K562 (cell line): ENCODE measurements around the gene HOXD9. TPM values are rescaled to one million over a fixed set of nuclear protein-coding genes. Genes with fewer than 3 reads are reported as not detected.

Experiments used
- ATAC-seq: fragments of 200-7000 bp; cut with Tn5 transposase; 3 replicates; pipeline ENCODE4 v1.9.1; 2020; ENCODE audit warnings: moderate library complexity
- BruUV-seq: library from RNA; stranded (reverse); fragments of 400-500 nt; replicated peaks from 2 replicates; lab custom pipeline; 2021; lab: Mats Ljungman, UMichigan
- CTCF ChIA-PET: fragments of 300-600 bp; formaldehyde crosslinking; extraction: SDS; loops from one replicate; lab custom pipeline; 2021; ENCODE audit warnings: low intra/inter-chr PET ratio; lab: Yijun Ruan, JAX
- POLR2A ChIA-PET: fragments of 300-600, 350-650 bp; sonication (Branson Sonifier 250); formaldehyde crosslinking; extraction: SDS; loops from one replicate; lab custom pipeline; 2021; ENCODE audit warnings: antibody characterized with exemption, inconsistent platforms; lab: Yijun Ruan, JAX
- DNase-seq, 4 experiments: peaks; one replicate each; pipeline versions ENCODE4 v3.0.0 to v3.0.0-alpha.2; 2011 to 2018; ENCODE audit warnings: low spot score in 3 of 4, mixed read lengths in 3 of 4; ENCODE audit errors: extremely low read depth in 1 of 4
- FAIRE-seq: peaks from 2 replicates; lab custom pipeline; 2011; peaks lifted over from hg19 to GRCh38; lab: Jason Lieb, UNC
- H2AFZ ChIP-seq: 2 replicates; pipeline ENCODE4 v1.6.0; 2011; ENCODE audit warnings: low read depth, low read length, control low read depth, inconsistent platforms
- H3K27ac ChIP-seq: fragments of 200-600 bp; 3 replicates; pipeline ENCODE4 v1.8.0; 2011; ENCODE audit warnings: low read depth, mild to moderate bottlenecking, control low read depth, inconsistent platforms, low read length, moderate library complexity, mixed read lengths; ENCODE audit errors: extremely low read depth
- H3K27me3 ChIP-seq, 2 experiments: fragments of 300-600 bp in 1 of 2; 2 replicates in 1 of 2; 3 replicates in 1 of 2; pipeline versions ENCODE4 v1.6.0 to v1.8.0; 2011; ENCODE audit warnings: inconsistent platforms in 2 of 2, low read length in 2 of 2, mild to moderate bottlenecking in 1 of 2, mixed read lengths in 1 of 2, moderate library complexity in 1 of 2; ENCODE audit not compliant: control insufficient read depth in 2 of 2, insufficient read depth in 2 of 2
- H3K36me3 ChIP-seq: fragments of 300-600 bp; 3 replicates; pipeline ENCODE4 v1.8.0; 2011; ENCODE audit warnings: mild to moderate bottlenecking, low read length, inconsistent platforms; ENCODE audit not compliant: control insufficient read depth, insufficient read depth
- H3K4me1 ChIP-seq, 2 experiments: fragments of 200-600 bp in 1 of 2; replicated peaks in 1 of 2; 2 replicates in 1 of 2; 3 replicates in 1 of 2; pipeline versions ENCODE4 v1.5.1 to v1.8.0; 2011; ENCODE audit warnings: inconsistent platforms in 2 of 2, low read length in 2 of 2, mild to moderate bottlenecking in 1 of 2, mixed read lengths in 1 of 2, moderate library complexity in 1 of 2; ENCODE audit not compliant: control insufficient read depth in 2 of 2, insufficient read depth in 2 of 2
- H3K4me2 ChIP-seq: 2 replicates; pipeline ENCODE4 v1.6.1; 2011; ENCODE audit warnings: low read length, control low read depth, inconsistent platforms, mixed read lengths; ENCODE audit not compliant: insufficient read depth
- H3K4me3 ChIP-seq: fragments of 200-600 bp; sonication (generic), shearing (Covaris generic); 2 replicates; pipeline ENCODE4 v1.5.1; 2016; ENCODE audit warnings: control low read depth, inconsistent platforms
- H3K79me2 ChIP-seq: fragments of 200-600 bp; 3 replicates; pipeline ENCODE4 v1.8.0; 2011; ENCODE audit warnings: low read length, inconsistent platforms; ENCODE audit not compliant: control insufficient read depth, insufficient read depth
- H3K9ac ChIP-seq, 2 experiments: 2 replicates each; pipeline versions ENCODE4 v1.6.0 to v1.6.1; 2011; ENCODE audit warnings: low read depth in 2 of 2, low read length in 2 of 2, control low read depth in 1 of 2, inconsistent platforms in 1 of 2, mild to moderate bottlenecking in 1 of 2, mixed read lengths in 1 of 2; ENCODE audit not compliant: insufficient read depth in 1 of 2
- H3K9me1 ChIP-seq: one replicate; pipeline ENCODE4 v1.6.0; 2011; ENCODE audit warnings: inconsistent platforms, mild to moderate bottlenecking, low read length, moderate library complexity; ENCODE audit not compliant: control insufficient read depth, insufficient read depth
- H3K9me3 ChIP-seq: replicated peaks from 2 replicates; pipeline ENCODE4 v1.5.1; 2011; ENCODE audit warnings: low read depth, low read length, inconsistent platforms; ENCODE audit not compliant: control insufficient read depth, insufficient read depth
- H4K20me1 ChIP-seq: replicated peaks from 2 replicates; pipeline ENCODE4 v1.6.1; 2011; ENCODE audit warnings: low read length, inconsistent platforms, mixed read lengths; ENCODE audit not compliant: control insufficient read depth, insufficient read depth
- KLF13 ChIP-seq: fragments of 450-650 bp; IDR thresholded peaks from 2 replicates; pipeline ENCODE4 v1.6.1; 2016; ENCODE audit warnings: missing genetic modification characterization, low read depth, mild to moderate bottlenecking, missing compliant biosample characterization, moderate library complexity, borderline replicate concordance
- THAP12 ChIP-seq: fragments of 250-450 bp; sonication (Bioruptor Pico); IDR thresholded peaks from 2 replicates; pipeline ENCODE4 v1.9.0; 2021; ENCODE audit warnings: mild to moderate bottlenecking, inconsistent platforms
- ZBTB1 ChIP-seq: sonication (generic); formaldehyde crosslinking; IDR thresholded peaks from 2 replicates; pipeline ENCODE4 v1.8.1; 2023; ENCODE audit warnings: missing genetic modification reagents, low read depth, mild to moderate bottlenecking, borderline replicate concordance
- WGBS: fragments of 100-300 bp; shearing (Covaris generic); methylation state at CpG from one replicate; pipeline ENCODE4 v1.1.6; 2016; ENCODE audit warnings: low coverage, mixed read lengths; ENCODE audit not compliant: insufficient coverage; ENCODE audit errors: missing lambda C conversion rate; 5-methylcytosine and 5-hydroxymethylcytosine counted together
- in situ Hi-C: fragments of 300-500 bp; cut with MboI; formaldehyde crosslinking; loops from 4 replicates; pipeline ENCODE4 v1.15.0; 2018; ENCODE audit warnings: inconsistent platforms, mixed read lengths
- intact Hi-C: fragments of 100-400 bp; cut with micrococcal nuclease; formaldehyde crosslinking; loops from 2 replicates; pipeline ENCODE4 v1.14.2; 2022
- polyA plus RNA-seq, 8 experiments: library from polyadenylated mRNA; depleted of rRNA in 4 of 8; stranded (reverse) in 5 of 8; unstranded in 3 of 8; fragments of >200 nt; fragmentation: Nextera tagmentation in 2 of 8; fragmentation: Illumina TruSeq in 1 of 8; extraction: Ambion mirVana in 2 of 8; extraction: Trizol in 1 of 8; gene quantifications; 2 replicates each; pipeline versions ENCODE4 v1.2.1 to v1.2.3, GENCODE V29; 2011 to 2014; ENCODE audit warnings: inconsistent platforms in 1 of 8, missing spikeins in 1 of 8
- total RNA-seq, 7 experiments: library from RNA; depleted of rRNA in 6 of 7; stranded (reverse); fragments of >200 nt in 6 of 7; fragmentation: Illumina TruSeq in 2 of 7; extraction: Trizol in 2 of 7; gene quantifications; 2 replicates each; pipeline versions ENCODE4 v1.2.1 to v1.2.3, GENCODE V29; 2011 to 2021; ENCODE audit warnings: low replicate concordance in 1 of 7

HOXD9 gene
- total and polyA plus RNA-seq, 9 of the 15 experiments (the other 6 are each of a cell fraction or from before 2014, with no cell fraction given): not detected

DNA sequence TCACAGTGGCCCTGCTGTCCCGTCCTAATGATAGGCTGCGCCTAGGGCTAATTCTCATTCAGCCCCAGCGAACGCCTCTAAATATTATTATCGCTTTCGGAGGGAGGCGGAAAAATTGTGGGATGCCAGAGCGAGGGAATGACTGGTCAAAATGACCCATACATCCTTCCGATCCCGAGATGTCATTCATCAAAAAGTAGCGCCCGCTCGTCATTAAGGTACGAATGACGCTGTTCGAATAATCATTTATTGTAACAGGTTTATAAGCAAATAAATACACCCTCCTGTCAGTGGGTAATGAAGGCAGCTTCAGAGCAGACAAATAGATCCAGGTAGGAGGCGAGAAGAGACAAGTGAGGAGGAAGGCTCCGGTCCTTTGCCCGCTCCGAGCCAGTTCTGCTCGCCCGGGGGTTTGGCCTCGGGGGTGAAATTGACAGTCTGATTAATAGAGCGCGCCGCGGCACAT, 38.7 kb upstream of the HOXD9 start, which contains the start of gene EVX2:
TSS of gene EVX2 (minus strand) at position 167 of the 466 bp plus-strand sequence. CDS start 186 bp downstream, outside the sequence.
- no peak within 1 kb of the TSS for H3K9ac ChIP-seq
- POLR2A ChIA-PET: no interaction called here
- no TSS peak for BruUV-seq
- H3K9me1 ChIP-seq: no peaks in the 10 kb centered on the region
- H2AFZ ChIP-seq: no peak within 1 kb of the TSS
- no peak for FAIRE-seq
- intact Hi-C loops: no loop called here
- no peak within 1 kb of the TSS for H3K4me3 ChIP-seq
- no peak for ATAC-seq
- TF ChIP-seq THAP12 (no peak), KLF13 (tag) (no peak), ZBTB1 (CRISPR knock-in tag) (0 out of 2 replicates have a peak, but pooled peaks have one; percentile 29)
- peaks cover 10% of the 10 kb centered on the region for H3K9me3 ChIP-seq
- H3K4me1 ChIP-seq: peaks cover 0 to 48% of the 10 kb centered on the region in 2 experiments; a peak in 3 of 5 replicates
- no peaks in the 10 kb centered on the region for H3K79me2 ChIP-seq
- H3K36me3 ChIP-seq: no peaks in the 10 kb centered on the region
- 23% methylated on average over 27 of the region's 27 CpGs for WGBS
- H3K27me3 ChIP-seq: peaks cover 57 to 86% of the 10 kb centered on the region in 2 experiments
- CTCF ChIA-PET: no interaction called here
- in situ Hi-C loops: loop anchor here (10.0 to 25.0 kb wide), 2 partner anchors 659 to 1047 kb away; no protein-coding TSS in a partner anchor
- no peak for DNase-seq
- no peak within 1 kb of the TSS for H3K27ac ChIP-seq
- H4K20me1 ChIP-seq: peaks cover 4% of the 10 kb centered on the region; the same call in 1 of the 2 replicates
- no peak within 1 kb of the TSS for H3K4me2 ChIP-seq
